Putamen (tissue), 1 donor: Measurements from ENCODE around the gene OBSL1.

Source experiments
- DNase-seq: peaks from one replicate; pipeline ENCODE4 v3.0.0-alpha.2; 2016; ENCODE audit warnings: low spot score

OBSL1 gene

DNA sequence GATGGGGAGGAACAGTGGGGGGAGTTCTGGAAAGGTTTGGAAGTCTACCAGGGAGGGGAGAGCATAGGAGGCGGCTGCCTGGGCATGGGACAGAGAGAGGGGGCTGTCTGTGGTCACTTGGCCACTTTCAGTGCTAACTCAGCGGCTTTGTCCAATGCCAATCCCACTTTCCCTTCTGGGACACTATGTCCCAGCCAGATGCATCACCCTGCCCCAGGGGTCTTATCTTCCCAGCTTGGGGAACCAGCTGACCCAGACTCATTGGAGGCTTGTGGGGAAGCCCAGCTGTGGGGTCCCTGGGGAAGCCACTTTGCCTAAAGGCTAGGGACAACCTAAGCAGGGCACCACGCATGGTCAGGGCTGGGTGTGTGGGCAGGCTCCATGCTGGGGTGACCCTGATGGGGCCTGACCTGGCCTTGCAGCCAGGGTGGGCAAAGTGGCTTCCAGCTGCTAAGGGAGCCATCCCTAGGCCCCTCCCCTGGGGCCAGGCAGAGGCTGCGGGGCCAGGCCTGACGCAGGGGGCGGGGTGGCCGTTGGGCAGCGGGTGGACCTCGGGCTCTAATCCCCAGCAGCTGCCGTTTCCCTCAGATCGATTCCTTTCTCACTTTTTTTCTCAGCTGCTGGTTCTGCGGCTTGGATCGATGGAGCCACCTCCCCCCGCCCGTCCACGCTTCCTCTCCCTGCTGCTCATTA, 58.7 kb downstream of the OBSL1 start:
- no peak for DNase-seq

- DNase-seq = no peak
Measured at GRCh38 chr2:219511547-219512325, 59.6 kb downstream of the OBSL1 start.

DNA sequence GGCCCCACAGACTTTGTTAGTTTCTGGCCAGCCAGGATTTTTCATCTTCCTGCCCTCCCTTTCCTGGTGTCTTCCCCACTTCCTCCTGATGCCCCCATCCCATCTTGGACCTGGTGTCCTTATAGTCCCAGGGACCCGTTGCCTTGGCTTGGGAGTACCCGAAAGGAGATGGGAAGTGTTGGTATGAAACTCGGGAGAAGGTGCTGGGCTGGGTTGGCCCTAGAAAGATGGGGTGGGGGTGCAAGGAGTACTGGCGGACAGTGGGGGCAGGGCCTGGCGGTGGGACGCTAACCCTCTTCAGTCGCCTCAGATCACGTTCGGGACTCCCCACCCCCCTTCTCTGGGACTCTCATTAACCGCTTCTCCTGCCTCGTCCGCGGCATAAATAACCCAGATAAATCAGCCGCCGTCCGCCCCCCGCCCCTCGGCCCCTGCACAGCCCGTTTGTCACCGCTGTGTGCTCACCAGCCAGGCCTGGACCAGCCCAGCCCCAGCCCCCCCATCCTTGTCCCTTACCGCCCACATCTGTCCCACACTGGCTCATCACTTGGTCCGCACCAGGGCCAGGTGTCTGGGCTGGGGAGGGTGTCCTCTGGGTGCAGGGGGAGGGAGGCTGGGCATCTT, 60.7 kb downstream of the OBSL1 start:
- DNase-seq = no peak

- DNase-seq = no peak
Measured at GRCh38 chr2:219509780-219510511, 61.4 kb downstream of the OBSL1 start.

DNA sequence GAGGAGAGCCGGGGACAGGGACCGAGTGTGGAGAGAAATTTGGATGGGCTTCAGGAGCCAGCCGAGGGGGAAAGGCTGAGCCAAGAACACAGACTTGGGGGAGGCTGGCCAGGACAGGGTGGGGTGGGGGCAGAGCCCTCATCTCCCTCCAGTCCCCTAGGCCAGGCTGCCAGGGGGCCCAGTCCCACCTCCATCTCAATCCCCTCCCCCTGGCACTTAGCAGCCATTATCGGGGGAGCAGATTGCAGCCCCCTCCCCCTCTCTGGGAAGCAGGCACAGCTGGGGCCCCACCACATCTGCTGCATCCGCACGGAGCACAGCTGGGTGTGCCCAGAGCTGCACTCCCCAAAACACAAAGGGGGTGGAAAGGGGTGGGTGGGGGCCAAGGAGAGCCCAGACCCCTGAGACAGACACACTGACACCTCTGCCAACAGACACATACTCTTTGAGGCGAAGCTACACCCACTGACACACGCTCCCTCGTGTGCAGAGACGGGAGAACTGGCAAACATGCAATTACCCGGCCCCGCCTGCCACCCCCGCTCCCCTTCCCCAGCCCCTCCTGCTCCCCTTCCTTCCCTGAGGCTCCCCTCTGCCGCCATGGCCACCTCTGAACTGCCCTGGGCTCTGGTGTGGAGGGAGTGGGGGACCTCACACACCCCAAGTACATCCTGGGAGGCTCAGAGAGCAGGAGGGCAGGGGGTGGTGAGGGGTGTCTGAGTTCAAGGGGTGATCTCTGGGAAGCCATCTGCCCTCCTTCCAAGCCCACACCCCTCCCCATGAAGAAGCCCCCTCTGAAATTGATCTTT, 62.2 kb downstream of the OBSL1 start:
- no peak for DNase-seq

DNA sequence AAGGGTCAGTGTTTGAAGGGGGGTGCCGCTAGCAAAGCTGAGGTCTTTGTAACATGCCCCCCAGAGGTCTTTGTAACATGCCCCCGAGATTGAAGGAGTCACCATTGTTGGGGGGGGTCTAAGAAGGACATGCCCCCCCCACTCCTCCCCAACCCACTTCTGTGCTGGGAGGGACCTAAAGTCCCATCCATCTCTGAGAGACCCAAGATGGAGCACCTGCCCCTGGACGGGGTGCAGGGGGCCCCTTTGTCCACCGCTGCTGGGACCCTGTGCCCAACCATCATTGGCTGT, 63.0 kb downstream of the OBSL1 start:
- DNase-seq = no peak

GRCh38 chr2:219507581-219508443, 63.5 kb downstream of the OBSL1 start:
- DNase-seq = no peak

DNA sequence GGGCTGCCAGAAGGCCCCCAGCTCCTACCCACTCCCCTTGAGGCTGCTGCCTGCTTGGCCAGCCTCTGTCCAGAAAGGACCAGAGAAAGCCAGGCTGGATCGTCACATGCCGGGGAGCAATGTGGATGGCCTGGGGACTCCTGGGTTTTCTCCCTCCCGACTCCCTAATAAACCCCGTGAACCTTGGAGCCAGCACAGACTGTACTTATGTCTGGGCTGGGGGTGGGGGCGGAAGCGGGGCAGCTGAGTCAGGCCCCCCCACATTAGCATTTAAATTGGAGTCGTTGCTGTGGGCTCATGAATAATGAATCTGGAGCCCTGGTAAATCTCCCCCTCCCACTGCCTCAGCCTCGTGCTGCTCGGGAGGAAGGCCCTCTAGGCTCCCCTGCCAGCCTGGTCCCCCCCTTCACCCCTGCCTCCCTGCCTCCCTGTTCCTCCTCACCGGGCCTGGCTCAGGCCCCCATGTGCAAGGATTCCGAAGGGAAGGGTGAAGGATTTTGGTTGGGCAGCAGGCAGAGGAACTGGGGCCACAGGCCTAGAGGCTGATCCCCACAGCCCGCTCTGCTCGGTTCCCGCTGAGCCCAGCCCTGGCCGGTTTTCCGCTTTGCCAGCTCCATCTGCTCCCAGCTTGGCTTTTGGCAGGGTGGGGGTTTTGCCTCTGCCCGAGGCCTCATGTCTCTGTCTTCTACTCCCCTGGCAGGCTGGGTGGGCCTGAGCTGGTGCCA, 64.4 kb downstream of the OBSL1 start:
- no peak for DNase-seq

DNA sequence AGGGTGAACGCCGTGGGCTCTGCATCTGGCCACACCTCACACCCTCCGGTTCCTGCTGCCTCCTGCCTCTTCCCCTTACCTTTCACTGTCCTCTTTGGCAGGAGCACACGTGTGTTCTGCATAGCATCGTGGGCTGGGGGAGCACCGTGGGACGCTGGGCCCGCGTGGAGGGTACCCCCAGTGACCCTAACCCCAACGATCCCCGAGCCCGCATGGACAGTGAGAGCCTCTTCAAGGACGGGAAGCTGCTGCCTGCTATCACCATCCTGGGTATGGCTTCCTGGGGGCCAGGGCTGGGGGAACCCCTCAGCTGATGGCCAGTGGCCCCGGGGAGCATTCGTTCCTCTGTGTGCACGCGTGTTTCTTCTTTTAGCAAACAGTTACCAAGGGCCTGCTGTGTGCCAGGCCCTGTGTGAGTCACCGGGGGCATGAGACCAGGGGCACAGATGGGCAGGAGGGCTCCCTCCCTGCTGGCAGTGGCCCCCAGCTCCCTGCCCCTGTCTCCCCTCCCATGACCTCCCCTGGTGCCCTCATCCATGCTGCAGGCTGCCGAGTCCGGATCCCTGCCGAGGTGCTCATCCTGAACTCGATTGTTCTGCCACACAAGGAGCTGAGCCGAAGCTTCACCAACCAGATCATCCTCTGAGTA, 65.1 kb downstream of the OBSL1 start:
- DNase-seq = no peak

GRCh38 chr2:219505585-219505984, 65.8 kb downstream of the OBSL1 start:
- no peak for DNase-seq

- DNase-seq = no peak
Measured at GRCh38 chr2:219502618-219503017, 68.7 kb downstream of the OBSL1 start.

DNA sequence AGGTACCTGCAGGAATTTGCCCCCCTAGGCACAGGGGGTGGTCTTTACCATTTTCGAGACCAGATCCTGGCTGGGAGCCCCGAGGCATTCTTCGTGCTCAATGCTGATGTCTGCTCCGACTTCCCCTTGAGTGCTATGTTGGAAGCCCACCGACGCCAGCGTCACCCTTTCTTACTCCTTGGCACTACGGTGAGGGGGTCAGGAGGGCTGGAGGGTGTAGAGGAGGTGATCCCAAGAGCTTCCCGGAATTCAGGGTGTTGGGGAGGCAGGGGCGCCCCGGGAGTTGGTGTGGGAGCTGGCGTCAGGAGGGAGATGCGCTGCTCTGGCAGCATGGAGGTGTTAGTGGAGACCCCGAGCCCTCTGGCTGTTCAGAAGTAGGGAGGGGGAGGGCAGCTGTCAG, 69.5 kb downstream of the OBSL1 start:
- no peak for DNase-seq
